ENCODE measurements around the gene ASB8. TPM values are rescaled to one million over a fixed set of nuclear protein-coding genes. Genes with fewer than 3 reads are reported as not detected.

Gene ASB8
- total RNA-seq, 1 donor from 2014 or later, result 80.3 TPM

DNA sequence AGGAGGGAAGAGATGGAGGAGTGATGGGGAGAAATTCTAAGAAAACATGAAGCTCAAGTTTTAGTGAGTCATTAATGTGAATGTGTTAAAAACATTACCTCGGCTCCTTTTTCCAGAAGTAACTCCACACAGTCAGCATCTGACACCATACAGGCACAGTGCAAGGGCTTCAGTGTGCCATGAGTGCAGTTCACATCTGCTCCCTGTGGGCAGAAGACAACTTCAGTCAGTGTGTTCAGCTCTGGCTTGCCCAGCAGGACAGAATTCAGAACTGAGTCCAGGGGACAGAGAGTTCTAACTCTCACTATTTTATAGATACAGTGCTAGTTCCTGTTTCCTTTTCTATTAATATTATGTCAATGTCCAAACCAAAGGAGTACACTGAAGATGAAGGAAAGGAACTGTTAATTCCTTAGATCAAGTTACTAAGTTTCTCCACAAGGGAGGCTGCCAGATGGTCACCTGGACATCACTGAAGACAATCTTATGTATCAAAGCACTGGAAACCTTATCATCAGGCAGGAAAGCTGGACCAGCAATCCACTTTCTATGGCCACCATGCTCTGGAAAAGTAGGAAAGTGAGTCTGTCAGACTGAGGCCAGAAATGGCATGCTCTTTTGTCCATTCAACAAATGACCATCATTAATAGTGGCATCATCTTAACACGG is 6.1 kb downstream of the ASB8 start:
- intact Hi-C loops (cut with micrococcal nuclease), result no loop called here

GRCh38 chr12:48145981-48146380 is 11.3 kb downstream of the ASB8 start:
- no peak for DNase-seq
- no peaks in the 10 kb centered on the region for H3K27me3 ChIP-seq (ENCODE audit: low read depth)
- TF ChIP-seq CTCF (IDR thresholded peaks at IDR 0.05; ENCODE audit: borderline replicate concordance), result no peak
- peak overlapping the region; percentile 81 for H3K27ac ChIP-seq (replicated peaks)
- no peak overlapping the region for H3K4me3 ChIP-seq
- H3K9me3 ChIP-seq (replicated peaks), result no peaks in the 10 kb centered on the region
- intact Hi-C loops (cut with micrococcal nuclease), result no loop called here
- H3K36me3 ChIP-seq, result peaks cover 98% of the 10 kb centered on the region
- H3K4me1 ChIP-seq, result peaks cover 91% of the 10 kb centered on the region

More for the DNA sequence above, 6.1 kb downstream of the ASB8 start:
- Histone ChIP-seq H3K27ac (replicated peaks) (peak overlapping the region; percentile 68), H3K4me3 (no peak overlapping the region), H3K9me3 (replicated peaks) (no peaks in the 10 kb centered on the region), H3K4me1 (peaks cover 94% of the 10 kb centered on the region), H3K36me3 (peaks cover 77% of the 10 kb centered on the region), H3K27me3 (ENCODE audit: low read depth) (no peaks in the 10 kb centered on the region)
- TF ChIP-seq CTCF (IDR thresholded peaks at IDR 0.05; ENCODE audit: borderline replicate concordance), result no peak
- no peak for DNase-seq

DNA sequence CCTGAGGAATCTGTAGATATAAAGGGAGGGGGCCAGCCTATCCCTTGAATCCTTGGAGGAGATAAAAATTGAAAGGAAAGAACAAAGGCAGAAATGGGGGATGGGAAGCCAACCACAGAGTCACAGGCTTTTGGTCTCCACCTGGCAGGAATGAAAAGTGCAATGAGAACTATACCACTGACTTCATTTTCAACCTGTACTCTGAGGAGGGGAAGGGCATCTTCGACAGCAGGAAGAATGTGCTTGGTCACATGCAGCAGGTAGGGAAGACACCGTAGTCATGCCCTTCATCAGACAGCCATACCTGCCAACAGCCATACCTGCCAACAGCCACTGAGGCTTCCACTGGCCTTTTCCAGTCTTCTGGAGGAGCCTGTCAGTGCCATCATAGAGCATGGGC is 13.4 kb downstream of the ASB8 start:
- intact Hi-C loops (cut with micrococcal nuclease), result no loop called here
- Histone ChIP-seq H3K27ac (replicated peaks) (peak overlapping the region; percentile 81), H3K4me1 (peaks cover 94% of the 10 kb centered on the region), H3K27me3 (ENCODE audit: low read depth) (no peaks in the 10 kb centered on the region), H3K4me3 (no peak overlapping the region), H3K36me3 (peaks cover 98% of the 10 kb centered on the region), H3K9me3 (replicated peaks) (no peaks in the 10 kb centered on the region)
- no peak for TF ChIP-seq CTCF (IDR thresholded peaks at IDR 0.05; ENCODE audit: borderline replicate concordance)
- no peak for DNase-seq

GRCh38 chr12:48142818-48143674 is 14.3 kb downstream of the ASB8 start:
- H3K4me3 ChIP-seq, result no peak overlapping the region
- no peaks in the 10 kb centered on the region for H3K9me3 ChIP-seq (replicated peaks)
- no peak for DNase-seq
- no peaks in the 10 kb centered on the region for H3K27me3 ChIP-seq (ENCODE audit: low read depth)
- peak overlapping the region; percentile 10 for H3K27ac ChIP-seq (replicated peaks)
- TF ChIP-seq CTCF (IDR thresholded peaks at IDR 0.05; ENCODE audit: borderline replicate concordance), result no peak
- peaks cover 93% of the 10 kb centered on the region for H3K4me1 ChIP-seq
- H3K36me3 ChIP-seq, result peaks cover 99% of the 10 kb centered on the region
- intact Hi-C loops (cut with micrococcal nuclease), result no loop called here

- H3K4me3 ChIP-seq, result no peak overlapping the region
- TF ChIP-seq CTCF (IDR thresholded peaks at IDR 0.05; ENCODE audit: borderline replicate concordance), result no peak
- DNase-seq, result no peak
- H3K9me3 ChIP-seq (replicated peaks), result no peaks in the 10 kb centered on the region
- H3K27ac ChIP-seq (replicated peaks), result no peak overlapping the region
- peaks cover 67% of the 10 kb centered on the region for H3K4me1 ChIP-seq
- no peaks in the 10 kb centered on the region for H3K27me3 ChIP-seq (ENCODE audit: low read depth)
- intact Hi-C loops (cut with micrococcal nuclease), result no loop called here
- peaks cover 98% of the 10 kb centered on the region for H3K36me3 ChIP-seq
These were observed 22.3 kb downstream of the ASB8 start for GRCh38 chr12:48135027-48135426.

All from left ventricle myocardium inferior (tissue), 1 donor.